Fibroblast of skin of abdomen (primary cell): ENCODE measurements around the gene MEN1.

Experiments used
- DNase-seq: peaks from one replicate; pipeline ENCODE4 v3.0.0-alpha.2; 2013

Gene MEN1

GRCh38 chr11:64762277-64762673 lies 48.1 kb downstream of the MEN1 start:
- DNase-seq: no peak

GRCh38 chr11:64760759-64761420 lies 49.5 kb downstream of the MEN1 start:
- DNase-seq: no peak

GRCh38 chr11:64759722-64760719 lies 50.3 kb downstream of the MEN1 start, which contains the start of gene PYGM:
Gene PYGM, minus strand, starts transcription at chr11:64759974. Its CDS starts 76 bp downstream, at chr11:64759898.
- peak; percentile 28 for DNase-seq

- DNase-seq: no peak
These were observed 51.1 kb downstream of the MEN1 start for GRCh38 chr11:64759131-64759721.

- no peak for DNase-seq
These were observed 51.8 kb downstream of the MEN1 start for GRCh38 chr11:64758330-64759079.

- no peak for DNase-seq
These were observed 52.6 kb downstream of the MEN1 start for GRCh38 chr11:64757549-64758329.

- DNase-seq: no peak
These were observed 54.5 kb downstream of the MEN1 start for GRCh38 chr11:64755681-64756361.

GRCh38 chr11:64754919-64755662 lies 55.3 kb downstream of the MEN1 start:
- DNase-seq: no peak

GRCh38 chr11:64754124-64754918 lies 56.0 kb downstream of the MEN1 start:
- no peak for DNase-seq
